GM23248 (cell line): ENCODE data around the gene KIR2DL3.

Experiments used
- EZH2 ChIP-seq: fragments of 200-600 bp; sonication (generic); IDR thresholded peaks from 2 replicates; pipeline ENCODE4 v1.6.1; 2018; ENCODE audit warnings: antibody characterized with exemption, mild to moderate bottlenecking; ENCODE audit not compliant: insufficient read depth, poor library complexity, severe bottlenecking
- EZH2phosphoT487 ChIP-seq: fragments of 200-600 bp; sonication (generic); IDR thresholded peaks from 2 replicates; pipeline ENCODE4 v1.6.1; 2018; ENCODE audit warnings: antibody characterized with exemption, moderate library complexity, mild to moderate bottlenecking, low read depth; ENCODE audit not compliant: insufficient read depth

- no peak for TF ChIP-seq EZH2
- TF ChIP-seq EZH2phosphoT487 = no peak
Measured at GRCh38 chr19:54692298-54692615, 46.1 kb upstream of the KIR2DL3 start.
